ENCODE results near the gene NLRP3.
"Not testable (repeated sequence)": the region's sequence is repeated elsewhere in the genome, so short reads cannot be mapped to it uniquely, and the experiment has no call there.

NLRP3 gene

DNA sequence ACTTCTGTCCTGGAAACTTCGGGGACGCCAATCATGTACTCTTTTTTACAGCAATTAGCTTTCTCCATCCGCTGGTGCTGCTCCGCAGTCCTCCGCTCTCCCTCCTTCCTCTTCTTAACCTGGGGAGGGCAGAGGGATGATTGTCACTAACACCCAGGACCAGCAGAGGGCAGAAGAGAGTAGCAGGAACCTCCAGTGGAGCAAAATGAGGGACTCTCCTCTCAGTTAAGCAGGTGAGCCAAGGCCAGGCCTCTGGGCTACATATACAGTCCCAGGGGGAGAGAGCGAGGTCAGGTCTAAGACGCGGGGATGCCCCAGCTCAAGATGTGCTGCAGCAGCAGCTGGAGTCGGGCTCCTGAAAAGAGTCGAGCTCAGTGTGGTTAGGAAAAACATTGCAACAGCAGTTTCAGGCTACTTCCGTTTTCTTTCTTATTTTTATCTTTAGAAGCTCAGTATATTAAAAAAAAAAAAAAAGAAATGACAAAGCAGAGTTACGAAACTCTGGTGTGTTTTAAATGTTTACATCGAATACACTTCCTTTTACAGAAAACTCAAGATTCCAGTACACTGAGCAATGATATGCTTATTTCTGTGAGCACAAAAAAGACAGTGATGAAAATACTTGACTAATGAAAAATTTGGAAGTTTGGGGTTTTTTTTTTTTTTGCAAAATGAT, 25.7 kb upstream of the NLRP3 start:
- DNase-seq (ENCODE audit: low read depth in 1 of 2, low spot score in 1 of 2) = peak; percentile 64 to 81

DNA sequence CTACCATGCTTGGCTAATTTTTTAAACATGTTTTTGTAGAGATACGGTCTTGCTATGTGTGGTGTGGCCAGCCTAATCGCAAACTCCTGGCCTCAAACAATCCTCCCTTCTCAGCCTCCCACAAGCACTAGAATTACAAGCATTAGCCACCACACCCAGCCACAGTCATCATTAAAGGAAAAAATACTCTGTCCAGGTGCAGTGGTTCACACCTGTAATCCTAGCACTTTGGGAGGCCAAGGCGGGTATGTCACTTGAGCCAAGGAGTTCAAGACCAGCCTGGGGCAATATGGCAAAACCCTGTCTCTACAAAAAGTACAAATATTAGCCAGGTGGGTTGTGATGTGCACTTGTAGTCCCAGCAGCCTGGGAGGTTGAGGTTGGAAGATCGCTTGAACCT, 25.0 kb upstream of the NLRP3 start:
- no peak for DNase-seq (ENCODE audit: low read depth in 1 of 2, low spot score in 1 of 2)

DNA sequence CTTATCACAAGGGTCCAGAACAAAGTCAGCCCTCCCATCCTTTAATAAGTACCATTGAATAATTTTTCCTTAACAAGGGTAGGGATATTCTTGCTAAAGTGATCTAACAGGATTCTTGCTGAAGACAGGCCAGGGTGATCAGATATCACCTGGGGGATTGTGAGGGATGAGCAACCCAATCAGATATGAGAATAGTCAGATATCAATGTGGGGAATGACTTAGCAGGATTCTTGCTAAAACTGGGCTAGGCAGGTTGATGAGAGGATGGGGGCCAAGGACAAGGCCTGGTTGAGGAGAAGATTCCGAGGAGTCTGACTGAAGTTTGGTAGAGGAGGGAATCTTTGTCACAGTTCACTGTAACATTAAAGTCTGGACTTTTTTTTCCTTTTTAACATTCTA, 23.9 kb upstream of the NLRP3 start:
- no peak for DNase-seq (ENCODE audit: low read depth in 1 of 2, low spot score in 1 of 2)

DNA sequence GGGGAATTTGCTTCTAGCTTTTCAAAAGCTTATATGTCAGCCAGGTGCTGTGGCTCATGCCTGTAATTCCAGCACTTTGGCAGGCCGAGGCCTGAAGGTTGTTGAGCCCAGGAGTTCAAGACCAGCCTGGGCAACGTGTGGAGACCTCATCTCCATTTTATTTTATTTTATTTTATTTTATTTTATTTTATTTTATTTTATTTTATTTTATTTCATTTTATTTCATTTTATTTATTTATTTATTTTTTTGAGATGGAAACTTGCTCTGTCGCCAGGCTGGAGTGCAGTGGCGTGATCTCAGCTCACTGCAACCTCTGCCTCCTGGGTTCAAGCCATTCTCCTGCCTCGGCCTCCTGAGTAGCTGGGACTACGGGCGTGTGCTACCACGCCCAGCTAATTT, 20.9 kb upstream of the NLRP3 start:
- DNase-seq (ENCODE audit: low read depth in 1 of 2, low spot score in 1 of 2) = not testable (repeated sequence)

DNA sequence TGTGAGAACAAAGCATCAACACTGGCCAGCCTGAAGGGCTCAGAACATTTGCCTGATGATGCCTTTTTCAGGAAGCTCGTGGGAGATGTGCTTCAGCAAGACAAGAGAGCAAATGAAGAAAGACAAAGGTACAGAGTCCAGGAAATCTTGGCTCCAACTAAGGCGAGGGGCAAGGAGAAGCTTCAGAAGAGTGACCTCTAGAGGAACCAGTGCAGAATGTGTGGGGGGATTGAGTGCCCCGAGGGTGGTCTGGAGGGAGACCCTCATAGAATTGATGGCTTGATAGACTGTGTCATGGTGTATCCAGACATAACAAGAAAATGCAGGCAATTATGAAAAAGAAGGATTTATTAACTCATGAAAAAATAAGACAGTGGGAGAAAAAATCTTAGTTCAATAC, 15.3 kb upstream of the NLRP3 start:
- no peak for DNase-seq (ENCODE audit: low read depth in 1 of 2, low spot score in 1 of 2)

DNA sequence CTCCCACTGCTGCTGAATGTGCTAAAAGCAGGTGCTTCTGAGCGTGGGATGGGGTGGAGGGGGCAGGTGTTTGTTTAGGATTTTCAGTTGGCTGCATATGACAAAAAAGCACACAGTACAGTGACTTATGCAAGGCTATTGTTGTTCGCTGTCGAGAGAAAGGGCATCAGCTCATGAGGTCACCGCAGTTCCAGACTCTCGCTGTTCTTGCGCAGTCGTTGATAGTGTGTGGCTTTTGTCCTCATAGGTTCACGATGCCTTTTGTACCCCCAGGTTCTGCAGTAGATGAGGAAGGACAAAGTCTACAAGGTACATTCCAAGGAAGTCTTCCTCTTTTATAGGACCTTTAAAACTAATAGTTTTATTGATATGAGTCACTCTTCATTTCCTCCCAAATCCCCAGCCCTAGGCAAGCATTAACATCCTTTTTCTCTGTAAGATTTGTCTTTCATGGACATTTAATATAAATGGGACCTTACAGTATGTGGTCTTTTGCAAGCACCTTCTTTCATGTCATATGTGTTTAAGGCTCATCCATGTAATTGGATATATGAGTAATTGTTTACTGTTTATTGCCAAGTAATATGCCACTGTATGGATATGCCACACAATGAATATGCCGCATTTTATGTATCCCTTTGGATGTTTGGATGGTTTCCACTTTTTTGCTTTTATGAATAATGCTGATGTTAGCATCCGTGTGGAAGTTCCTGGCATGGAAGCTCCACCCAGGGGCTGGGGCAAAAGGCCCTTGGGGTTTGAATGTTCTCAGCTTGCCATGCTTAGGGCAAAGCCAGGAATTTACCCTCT, 14.5 kb upstream of the NLRP3 start:
- no peak for DNase-seq (ENCODE audit: low read depth in 1 of 2, low spot score in 1 of 2)

DNA sequence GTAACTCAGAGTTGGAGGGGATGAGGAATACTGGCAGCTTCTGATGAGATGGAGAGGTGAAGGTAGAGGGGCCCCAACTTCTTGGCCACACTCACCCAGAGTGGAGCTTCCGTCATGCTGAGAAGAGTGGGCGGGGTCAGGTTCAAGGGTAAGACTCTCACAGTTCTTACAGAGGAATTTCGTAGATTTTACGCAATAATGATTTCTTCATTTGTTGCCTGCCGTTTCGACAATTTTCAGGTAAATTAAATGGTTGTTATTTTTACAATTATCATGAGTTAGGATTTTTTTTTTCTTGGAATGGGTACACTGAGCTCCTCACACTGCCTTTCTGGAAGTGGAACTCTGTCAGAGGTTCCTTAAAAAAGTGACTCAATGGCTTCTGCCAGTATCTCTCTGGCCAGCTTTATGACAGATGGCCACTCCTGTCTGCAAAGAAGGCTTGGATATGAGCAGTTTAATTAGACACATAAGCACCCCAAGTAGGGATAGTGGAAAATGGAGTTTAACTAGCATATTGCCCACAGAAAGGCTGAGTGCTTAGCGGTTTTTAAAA, 13.8 kb upstream of the NLRP3 start:
- no peak for DNase-seq (ENCODE audit: low read depth in 1 of 2, low spot score in 1 of 2)

DNA sequence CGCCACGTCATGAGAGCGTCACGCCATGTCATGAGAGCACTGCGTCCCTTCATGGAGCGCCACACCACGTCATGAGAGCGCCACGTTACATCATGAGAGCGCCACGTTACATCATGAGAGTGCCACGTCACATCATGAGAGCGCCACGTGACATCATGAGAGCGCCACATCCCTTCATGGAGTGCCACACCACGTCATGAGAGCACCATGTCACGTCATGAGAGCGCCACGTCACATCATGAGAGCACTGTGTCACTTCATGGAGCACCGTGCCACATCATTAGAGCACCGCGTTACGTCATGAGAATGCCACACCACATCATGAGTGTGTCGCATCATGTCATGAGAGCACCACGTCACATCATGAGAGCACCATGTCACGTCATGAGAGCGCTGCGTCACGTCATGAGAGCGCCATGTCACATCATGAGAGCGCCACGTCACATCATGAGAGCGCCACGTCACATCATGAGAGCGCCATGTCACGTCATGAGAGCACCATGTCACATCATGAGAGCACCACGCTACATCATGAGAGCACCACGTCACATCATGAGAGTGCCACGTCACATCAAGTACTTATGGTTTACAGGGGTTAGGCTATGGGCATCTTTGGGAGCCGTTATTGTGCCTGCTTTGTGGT, 9.8 kb upstream of the NLRP3 start:
- DNase-seq (ENCODE audit: low read depth in 1 of 2, low spot score in 1 of 2) = no peak

DNA sequence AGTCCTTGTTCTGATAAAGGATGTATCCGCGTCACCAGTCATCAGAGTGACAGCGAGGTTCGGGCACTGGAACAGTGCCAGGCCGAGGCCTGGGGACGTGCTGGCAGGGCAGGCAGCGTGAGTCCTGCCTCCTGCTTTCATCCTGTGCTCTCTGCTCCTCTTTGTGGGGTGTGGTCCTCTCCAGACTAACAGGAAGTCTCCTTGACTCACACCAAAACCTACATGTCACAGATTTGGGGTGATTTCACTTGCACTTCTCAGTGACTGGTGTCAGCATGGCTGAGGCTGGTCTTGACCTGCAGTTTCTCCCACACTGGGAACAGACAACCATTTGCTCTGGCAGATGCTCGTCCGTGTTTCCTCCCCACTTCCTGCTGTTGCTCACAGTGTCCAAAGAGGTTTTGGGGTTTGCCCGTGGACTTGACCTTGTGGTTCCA, 8.8 kb upstream of the NLRP3 start:
- peak in 1 of 2 donors; percentile 63 for DNase-seq (ENCODE audit: low read depth in 1 of 2, low spot score in 1 of 2)

DNA sequence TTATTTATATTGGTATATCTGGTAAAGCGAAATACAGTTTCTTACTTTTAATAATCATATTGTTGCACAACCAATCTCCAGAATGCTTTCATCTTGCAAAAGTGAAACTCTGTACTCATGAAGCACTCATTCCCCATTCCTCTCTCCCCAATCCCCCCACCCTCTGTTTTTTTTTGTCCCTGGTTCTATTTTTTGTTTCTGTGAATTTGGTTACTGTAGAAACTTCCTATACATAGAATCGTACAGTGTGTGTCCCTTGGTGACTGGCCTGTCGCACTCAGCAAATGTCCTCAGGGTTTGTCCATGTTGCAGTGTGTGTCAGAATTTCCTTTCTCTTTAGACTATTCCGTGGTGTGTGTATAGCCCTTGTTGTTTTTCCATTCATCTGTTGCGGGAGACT, 7.9 kb upstream of the NLRP3 start:
- no peak for DNase-seq (ENCODE audit: low read depth in 1 of 2, low spot score in 1 of 2)

DNA sequence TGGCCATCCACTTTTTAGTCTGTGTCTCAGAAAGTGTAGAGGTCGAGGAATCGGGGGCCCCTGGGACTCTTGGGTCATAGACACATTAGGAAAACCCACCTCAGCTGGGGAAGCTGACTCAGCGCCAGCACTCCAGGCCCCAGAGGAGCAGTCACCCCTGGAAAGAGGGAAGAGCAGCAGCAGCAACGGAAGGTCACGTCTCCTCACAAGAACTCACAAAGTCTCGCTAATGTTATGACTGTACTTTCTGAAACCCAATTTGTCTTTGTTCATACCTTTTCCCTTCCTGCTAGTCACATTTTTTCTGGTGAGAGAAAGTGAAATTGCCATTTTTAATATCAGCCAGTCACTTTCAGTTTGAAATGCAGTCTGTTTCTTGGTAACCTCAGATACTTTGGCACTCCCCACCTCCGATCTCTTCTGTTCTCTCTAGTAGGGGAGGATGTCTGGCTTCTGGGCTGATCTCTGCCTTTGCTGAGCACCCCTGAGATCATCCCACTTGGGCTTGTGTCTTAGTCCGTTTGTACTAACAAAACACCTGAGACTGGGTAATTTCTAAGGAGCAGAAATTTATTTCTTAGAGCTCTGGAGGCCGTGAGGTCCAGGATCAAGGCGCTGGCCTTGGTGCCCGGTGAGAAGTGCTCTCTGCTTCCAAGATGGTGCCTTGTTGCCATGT, 6.0 kb upstream of the NLRP3 start:
- DNase-seq (ENCODE audit: low read depth in 1 of 2, low spot score in 1 of 2) = peak in 1 of 2 donors; percentile 50

DNA sequence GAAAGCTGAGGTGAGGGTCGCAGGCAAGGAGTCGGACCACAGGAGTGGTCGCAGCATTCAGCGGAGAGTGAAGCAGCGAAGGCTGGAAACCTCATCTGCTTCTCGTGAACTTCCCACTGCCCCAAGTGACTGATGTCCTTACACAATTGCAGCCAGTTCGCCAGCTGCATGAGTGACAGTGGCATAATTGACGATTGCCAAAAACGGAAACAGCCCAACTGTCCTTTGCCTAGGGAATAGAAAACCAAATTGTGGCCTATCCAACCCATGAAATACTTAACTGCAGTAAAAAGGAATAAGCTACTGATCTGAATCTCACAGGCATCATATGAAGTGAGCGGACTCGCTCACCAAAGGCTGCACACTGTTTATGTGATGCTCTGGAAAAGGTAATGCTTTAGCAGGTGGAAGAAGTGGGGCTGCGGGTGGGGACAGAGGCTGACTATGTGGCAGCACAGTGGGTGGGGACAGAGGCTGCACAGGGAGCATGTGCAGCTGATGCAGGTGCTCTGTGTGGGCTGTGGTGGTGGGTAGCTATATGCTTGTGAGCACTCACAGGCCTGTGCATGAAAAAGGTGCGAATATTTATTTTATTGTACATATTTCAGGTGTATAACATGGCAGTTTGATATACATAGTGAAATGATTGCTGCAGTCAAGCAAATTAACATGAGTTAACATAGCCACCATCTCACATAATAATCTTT, 4.2 kb upstream of the NLRP3 start:
- DNase-seq (ENCODE audit: low read depth in 1 of 2, low spot score in 1 of 2) = no peak

DNA sequence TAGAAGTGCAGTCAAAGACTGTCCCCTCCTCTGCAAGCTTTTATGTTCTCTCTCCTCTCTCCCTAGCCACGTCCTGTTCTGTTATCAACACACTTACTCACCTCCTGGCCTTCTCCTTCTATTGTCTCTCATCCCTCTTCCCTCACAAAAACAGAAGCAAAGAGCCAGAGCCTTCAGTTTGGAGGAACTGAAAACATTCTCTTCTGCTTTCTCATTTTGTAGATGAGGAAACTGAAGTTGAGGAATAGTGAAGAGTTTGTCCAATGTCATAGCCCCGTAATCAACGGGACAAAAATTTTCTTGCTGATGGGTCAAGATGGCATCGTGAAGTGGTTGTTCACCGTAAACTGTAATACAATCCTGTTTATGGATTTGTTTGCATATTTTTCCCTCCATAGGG, 1.9 kb downstream of the NLRP3 start:
- no peak for DNase-seq (ENCODE audit: low read depth in 1 of 2, low spot score in 1 of 2)

DNA sequence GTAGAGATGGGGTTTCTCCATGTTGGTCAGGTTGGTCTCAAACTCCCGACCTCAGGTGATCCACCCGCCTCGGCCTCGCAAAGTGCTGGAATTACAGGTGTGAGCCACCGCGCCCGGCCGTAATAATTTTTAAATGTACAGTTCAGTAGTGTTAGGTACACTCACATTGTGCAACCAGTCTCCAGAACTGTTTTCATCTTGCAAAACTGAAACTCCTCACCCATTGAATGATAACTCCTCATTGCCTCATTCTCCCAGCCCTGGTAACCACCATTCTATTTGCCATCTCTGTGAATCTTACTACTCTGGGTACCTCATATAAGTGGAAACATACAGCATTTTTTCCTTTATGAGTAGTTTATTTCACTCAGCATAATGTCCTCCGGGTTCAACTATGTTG, 3.4 kb downstream of the NLRP3 start:
- DNase-seq (ENCODE audit: low read depth in 1 of 2, low spot score in 1 of 2) = no peak

DNA sequence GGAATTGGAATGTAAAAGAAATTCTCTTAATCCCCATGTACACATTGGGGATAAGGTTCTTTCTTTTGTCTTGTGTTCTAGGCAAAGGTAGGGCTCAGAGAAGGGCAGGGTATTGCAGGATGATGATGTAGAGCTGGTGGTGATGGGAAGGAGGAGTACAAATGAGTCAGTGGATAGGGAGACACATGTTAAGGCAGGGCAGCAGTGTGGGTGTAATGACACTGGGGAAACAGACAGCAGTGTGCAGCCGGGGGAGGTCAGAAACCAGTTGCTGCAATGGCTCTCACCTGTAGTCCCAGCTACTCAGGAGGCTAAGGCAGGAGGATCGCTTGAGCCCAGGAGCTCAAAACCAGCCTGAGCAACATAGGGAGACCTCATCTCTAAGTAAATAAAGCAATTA, 5.1 kb downstream of the NLRP3 start:
- peak in 1 of 2 donors; percentile 17 for DNase-seq (ENCODE audit: low read depth in 1 of 2, low spot score in 1 of 2)

DNA sequence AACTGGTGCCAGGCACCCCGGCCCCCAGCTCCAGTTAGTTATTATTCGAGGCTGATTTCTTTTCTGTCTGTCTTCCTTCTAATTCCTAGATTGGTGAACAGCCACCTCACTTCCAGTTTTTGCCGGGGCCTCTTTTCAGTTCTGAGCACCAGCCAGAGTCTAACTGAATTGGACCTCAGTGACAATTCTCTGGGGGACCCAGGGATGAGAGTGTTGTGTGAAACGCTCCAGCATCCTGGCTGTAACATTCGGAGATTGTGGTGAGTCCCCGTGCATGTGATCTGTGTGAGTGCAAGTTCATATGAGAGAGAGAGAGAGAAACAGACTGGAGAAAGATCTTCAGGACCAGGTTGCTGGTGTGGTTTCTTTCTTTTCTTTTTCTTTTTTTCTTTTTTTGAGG, 13.5 kb downstream of the NLRP3 start:
- no peak for DNase-seq (ENCODE audit: low read depth in 1 of 2, low spot score in 1 of 2)

DNA sequence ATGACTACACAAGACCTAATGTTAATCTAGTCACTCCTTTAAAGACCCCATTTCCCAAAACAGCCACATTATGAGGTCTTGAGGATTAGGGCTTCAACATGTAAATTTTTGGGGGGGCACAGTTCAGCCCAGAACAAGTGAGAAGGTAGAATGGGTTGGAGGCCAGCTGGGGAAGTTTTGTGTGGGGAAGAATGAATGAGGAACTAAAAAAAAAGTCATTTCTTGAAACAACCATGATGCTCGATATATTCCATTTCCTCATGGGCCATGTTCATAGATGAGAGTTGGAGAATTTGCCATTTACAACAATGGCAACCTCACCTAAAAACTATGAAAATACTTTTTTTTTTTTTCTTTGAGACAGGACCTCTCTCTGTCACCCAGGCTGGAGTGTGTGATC, 14.5 kb downstream of the NLRP3 start:
- no peak for DNase-seq (ENCODE audit: low read depth in 1 of 2, low spot score in 1 of 2)

DNA sequence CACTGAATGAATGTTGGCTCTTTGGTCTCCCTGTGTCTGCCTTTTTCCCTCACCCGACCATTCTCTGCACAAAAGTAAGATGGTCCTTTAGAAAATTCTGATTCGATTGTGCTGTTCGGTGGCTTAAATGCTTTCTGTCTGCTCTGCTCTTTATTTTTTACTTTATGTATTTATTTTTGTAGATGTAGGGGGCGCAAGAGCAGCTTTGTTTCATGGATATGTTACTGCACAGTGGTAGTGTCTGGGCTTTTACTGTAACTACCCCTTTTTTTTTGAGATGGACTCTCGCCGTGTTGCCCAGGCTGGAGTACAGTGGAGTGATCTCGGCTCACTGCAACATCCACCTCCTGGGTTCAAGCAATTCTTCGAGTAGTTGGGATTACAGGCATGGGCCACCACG, 15.7 kb downstream of the NLRP3 start:
- no peak for DNase-seq (ENCODE audit: low read depth in 1 of 2, low spot score in 1 of 2)

DNA sequence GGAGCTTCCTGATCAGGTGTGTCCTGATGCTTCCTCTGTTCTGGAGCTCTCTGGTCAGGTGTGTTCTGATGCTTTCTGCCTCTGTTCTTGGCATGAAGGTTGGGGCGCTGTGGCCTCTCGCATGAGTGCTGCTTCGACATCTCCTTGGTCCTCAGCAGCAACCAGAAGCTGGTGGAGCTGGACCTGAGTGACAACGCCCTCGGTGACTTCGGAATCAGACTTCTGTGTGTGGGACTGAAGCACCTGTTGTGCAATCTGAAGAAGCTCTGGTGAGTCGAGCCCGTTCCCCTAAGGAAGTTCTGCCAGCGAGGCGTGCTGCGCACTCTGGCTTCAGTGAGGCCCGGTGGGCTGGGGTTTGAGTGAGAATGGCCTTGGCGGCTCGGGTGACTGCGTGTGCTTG, 18.0 kb downstream of the NLRP3 start:
- no peak for DNase-seq (ENCODE audit: low read depth in 1 of 2, low spot score in 1 of 2)

DNA sequence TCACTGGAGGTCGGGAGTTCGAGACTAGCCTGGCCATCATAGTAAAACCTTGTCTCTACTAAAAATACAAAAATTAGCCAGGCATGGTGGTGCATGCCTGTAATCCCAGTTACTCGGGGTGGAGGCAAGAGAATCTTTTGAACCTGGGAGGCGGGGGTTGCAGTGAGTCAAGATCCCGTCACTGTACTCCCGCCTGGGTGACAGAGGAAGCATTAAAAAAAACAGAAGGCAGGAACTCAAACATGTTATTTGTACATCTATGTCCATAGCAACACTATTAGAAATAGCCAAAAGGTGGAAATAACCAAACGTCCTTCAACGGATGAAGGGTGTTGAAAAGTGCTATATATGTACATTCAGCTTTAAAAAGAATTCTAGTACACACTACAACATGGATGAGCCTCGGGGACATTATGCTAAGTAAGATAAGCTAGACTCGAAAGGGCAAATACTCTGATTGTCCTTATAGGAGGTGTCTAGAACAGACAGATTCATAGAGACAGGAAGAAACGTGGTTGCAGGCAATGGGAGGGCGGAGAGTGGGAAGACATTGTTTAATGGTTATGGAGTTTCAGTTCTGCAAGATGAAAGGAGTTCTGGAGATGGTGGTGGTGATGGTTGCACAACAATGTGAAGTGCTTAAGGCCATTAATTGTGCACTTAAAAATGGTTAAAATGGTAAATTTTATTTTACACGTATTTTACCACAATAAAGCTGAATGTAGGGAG, 19.2 kb downstream of the NLRP3 start:
- DNase-seq (ENCODE audit: low read depth in 1 of 2, low spot score in 1 of 2) = no peak

Data from activated CD4-positive, alpha-beta T cell treated with anti-CD3 and anti-CD28 coated beads, Interleukin-2, amount 50 U/mL, for 24 hours (primary cell).